GM12801 (cell line): ENCODE data around the gene DNLZ.

ENCODE experiments used
- TF ChIP-seq, protein P1 (sequence below): IDR thresholded peaks from one replicate; pipeline ENCODE4 v1.5.1; 2011; ENCODE audit warnings: control low read depth; ENCODE audit not compliant: insufficient read length; ENCODE audit errors: extremely low read depth

The DNLZ gene

DNA sequence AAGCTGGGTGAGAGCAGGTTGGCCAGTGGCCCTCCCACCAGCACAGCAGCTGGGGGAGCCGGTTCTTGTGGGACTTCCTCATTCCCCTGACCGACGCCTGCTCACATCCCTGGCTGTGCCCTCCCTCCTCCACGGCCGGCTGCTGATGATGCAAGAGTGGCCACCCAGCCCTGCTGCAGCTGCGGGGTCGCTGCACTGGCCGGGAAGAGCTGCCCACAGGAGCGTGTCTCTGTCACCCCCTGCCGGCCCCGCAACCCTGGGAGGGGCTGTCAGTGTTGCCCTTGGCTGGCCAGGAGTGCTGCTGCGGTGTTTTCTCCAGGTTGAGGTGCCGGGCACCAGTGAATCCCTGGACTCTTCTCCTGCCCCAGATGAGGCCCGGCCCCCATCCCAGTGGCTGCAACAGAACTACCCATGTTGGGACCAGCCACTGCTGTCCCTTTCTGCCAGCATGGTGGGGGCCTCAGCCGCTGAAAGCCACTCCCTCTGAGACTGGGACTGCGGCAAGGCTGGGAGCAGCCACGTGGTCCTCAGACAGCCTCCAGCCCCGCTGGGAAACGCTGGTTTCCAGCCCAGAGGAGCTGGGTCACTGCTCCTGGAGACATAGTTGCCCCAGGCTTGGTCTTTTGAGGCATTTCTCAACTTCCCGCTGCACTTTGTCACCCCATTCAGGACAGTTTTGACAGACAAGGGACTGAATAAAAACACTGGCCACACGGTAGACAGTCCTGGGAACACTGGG, 9.2 kb upstream of the DNLZ start:
- TF ChIP-seq, protein P1, sequence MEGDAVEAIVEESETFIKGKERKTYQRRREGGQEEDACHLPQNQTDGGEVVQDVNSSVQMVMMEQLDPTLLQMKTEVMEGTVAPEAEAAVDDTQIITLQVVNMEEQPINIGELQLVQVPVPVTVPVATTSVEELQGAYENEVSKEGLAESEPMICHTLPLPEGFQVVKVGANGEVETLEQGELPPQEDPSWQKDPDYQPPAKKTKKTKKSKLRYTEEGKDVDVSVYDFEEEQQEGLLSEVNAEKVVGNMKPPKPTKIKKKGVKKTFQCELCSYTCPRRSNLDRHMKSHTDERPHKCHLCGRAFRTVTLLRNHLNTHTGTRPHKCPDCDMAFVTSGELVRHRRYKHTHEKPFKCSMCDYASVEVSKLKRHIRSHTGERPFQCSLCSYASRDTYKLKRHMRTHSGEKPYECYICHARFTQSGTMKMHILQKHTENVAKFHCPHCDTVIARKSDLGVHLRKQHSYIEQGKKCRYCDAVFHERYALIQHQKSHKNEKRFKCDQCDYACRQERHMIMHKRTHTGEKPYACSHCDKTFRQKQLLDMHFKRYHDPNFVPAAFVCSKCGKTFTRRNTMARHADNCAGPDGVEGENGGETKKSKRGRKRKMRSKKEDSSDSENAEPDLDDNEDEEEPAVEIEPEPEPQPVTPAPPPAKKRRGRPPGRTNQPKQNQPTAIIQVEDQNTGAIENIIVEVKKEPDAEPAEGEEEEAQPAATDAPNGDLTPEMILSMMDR: no peak

DNA sequence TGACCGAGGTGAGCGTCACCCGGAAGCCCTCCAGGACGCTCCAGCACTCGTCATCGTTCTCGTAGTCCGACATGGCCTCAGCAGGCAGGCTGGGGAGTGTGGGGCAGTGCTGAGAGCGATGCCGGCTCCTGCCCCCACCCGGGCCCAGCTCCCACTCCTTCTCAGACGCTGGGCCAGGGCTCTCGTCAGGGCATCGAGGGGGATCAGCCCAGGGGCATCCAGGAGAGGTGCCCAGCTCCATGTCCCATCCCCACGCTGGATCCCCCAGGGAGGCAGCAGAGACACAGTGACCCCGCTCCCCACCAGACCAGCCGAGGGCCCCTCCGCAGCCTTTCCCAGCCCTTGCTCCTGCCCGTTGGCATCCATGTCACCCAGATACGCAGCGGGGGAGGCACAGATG, 8.5 kb upstream of the DNLZ start:
- TF ChIP-seq, protein P1: no peak

DNA sequence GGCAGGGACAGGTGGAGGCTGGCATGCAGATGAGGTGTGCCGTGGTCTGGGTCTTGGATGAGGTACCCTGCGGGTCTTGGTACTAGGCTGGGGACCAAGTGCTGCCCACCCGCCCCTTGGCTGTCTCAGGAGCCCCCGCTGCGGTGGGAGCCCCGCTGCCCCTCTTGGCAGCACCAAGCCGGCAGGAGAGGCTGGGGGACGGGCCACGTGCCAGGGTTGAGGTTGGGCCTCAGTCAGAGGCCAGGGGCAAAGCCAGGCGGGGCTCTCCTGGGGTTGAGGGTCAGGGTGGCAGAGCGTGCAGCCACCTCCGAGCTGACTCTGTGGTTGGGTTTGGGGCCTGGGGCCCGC, 8.0 kb upstream of the DNLZ start:
- TF ChIP-seq, protein P1: no peak

DNA sequence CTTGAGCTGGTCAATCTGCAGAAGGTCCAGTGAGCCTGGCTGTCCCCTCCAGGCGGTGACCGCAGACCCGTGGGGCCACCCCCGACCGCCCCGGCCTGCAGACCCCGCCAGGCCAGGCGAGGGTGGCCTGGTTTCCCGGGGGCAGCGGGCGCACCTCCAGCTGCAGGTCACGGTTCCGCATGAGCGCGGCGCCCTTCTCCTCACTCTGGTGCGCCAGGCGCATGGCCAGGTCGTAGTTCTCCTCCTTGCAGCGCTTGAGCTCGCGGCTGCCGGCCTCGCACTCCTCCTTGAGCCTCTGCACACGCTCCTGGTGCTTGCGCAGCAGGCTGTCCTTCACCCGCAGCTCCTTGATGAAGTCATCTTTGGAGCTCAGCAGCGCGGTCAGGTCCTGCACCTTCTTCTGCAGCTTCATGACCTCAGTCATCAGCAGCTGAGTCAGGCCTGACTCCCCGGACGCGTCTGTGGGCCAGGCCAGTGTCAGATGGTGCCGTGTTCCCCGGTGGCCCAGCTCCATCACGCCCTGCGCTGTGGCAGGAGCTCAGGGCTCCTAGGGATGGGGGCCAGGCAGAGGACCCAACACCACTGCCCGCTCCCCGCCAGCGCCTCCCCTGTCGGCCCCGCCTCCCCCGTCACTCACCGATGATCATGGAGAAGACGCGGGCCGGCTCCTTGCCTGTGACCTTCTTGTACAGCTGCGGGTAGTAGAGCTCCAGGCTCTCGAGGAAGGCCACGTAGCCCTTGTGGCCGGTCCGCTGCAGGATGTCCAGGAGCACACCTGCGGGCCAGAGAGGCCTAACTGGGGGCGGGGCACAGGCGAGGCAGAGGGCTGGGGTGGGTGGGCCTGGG, 7.4 kb upstream of the DNLZ start:
- TF ChIP-seq, protein P1: no peak

DNA sequence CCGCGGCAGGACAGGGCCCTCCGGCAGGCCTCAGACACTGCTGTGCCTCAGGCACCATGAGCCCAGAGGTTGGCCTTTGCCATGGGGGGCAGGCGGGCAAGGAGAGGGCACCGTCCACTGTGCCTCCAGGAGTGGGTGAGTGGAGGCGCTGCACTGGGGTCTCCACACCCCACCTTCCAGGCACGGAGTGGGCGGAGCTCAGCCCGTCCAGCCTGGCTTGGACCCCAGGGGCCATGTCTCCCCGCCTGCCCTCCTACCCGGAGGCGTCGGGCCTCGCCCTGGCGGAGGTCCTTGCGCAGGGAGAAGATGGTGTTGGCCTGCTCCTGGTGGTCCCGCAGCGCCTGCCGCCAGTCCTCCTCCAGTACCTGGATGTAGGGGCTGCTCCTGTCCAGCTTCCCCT, 6.5 kb upstream of the DNLZ start:
- TF ChIP-seq, protein P1: no peak

DNA sequence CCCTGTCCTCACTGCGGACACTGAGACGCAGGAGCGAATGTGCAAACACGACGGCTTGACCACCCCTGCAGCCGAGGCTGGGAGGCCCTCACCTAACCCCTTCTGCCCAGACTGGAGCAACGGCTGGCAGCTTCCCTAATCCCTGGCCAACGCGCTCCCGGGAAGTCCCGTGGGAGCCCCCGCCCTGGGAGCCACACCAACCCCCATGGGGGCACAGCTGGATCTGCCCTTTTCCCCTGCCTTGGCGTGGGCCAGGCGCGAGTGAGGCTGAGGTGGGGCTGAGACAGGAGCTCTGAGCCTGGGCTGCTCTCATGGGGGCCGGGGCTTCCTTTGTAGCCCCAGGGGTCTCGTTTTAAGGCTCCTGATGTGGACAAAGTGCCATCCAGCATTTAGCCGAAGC, 4.6 kb upstream of the DNLZ start:
- TF ChIP-seq, protein P1: no peak

DNA sequence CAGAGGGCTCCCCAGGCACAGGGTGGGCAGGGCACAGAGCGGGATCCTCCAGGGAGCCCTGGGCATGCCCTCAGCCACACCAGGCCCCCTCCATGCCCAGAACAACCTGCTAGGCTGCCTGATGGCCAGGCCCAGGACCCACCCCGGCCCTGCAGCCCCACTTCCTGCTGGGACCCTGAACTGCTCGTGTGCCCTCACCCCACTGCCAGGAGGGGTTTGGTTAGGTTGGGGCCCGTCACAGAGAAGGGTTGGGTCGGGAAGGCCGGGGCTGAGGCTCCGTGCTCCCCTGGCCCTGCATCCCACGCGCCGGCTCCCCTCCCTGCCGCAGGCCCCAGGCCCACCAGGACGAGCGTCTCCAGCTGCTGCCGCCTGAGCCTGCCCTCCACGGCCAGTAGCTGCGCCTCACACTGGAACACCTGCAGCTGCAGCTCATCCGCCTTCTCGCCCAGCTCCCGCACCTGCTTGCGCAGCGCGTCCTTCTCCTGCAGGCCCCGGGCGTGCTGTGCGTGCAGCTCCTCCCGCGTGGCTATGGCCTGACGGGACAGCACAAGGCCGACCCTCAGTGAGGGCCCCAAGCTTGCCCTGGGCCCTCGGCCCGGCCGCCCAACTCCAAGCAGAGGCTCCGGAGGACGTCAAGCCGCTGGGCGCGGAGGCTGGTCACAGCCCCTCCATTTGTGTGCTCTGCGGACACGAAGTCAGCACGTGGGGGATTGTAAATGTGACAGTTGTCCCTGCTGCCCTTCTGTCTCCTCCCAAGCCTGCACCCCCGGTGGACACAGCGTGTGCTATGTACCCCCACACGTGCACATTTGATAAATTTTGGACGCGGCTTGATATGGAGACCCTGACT, 4.0 kb upstream of the DNLZ start:
- TF ChIP-seq, protein P1: no peak
